ENCODE results near the gene MSRB3. TPM values are rescaled to one million over a fixed set of nuclear protein-coding genes. Genes with fewer than 3 reads are reported as not detected.
A peak's percentile ranks its signal among the peaks of the same experiment; 100 is the strongest.

The MSRB3 gene
- polyA plus RNA-seq, 1 of the 3 experiments (the other 2 are of a cell fraction): 24.3 TPM

DNA sequence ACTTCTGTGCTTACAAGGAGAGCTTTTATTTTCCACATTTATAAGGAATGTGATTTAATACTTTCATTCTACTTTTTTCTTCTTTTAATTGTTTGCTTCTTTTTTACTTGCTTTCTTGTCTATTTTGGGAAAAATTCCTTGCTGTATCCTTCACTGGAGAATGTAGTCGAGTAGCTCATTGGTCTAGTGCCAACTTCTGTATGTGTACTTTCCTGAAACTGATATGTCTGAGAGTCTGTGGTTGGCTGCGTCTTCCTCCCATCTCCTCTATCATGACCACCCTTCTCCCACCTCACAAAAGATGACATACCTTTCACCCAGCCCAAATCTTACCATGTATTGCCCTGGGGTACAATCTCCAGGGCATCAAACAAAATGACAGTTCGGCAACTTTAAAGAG, 51.8 kb downstream of the MSRB3 start:
- TF ChIP-seq TCF12 (IDR thresholded peaks at IDR 0.05) (0 out of 2 replicates have a peak, but pooled peaks have one; percentile 20), EP300 (IDR thresholded peaks at IDR 0.05; ENCODE audit: borderline replicate concordance in 1 of 2, low read depth in 1 of 2, low read length in 1 of 2) (peak in 1 of 2 experiments; percentile 8; a peak in 1 of 4 replicates), SIN3A (IDR thresholded peaks at IDR 0.05; ENCODE audit: borderline replicate concordance, low read depth, low read length) (no peak), NFIC (IDR thresholded peaks at IDR 0.05; ENCODE audit: borderline replicate concordance) (peak; percentile 73; the same call in 1 of the 2 replicates), TAF1 (IDR thresholded peaks at IDR 0.05; ENCODE audit: borderline replicate concordance, low read depth, low read length) (no peak)
- TF ChIP-seq, protein P1, sequence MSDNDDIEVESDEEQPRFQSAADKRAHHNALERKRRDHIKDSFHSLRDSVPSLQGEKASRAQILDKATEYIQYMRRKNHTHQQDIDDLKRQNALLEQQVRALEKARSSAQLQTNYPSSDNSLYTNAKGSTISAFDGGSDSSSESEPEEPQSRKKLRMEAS (IDR thresholded peaks at IDR 0.05; ENCODE audit: low read depth): 0 out of 2 replicates have a peak, but pooled peaks have one; percentile 18
- TF ChIP-seq, protein P2, sequence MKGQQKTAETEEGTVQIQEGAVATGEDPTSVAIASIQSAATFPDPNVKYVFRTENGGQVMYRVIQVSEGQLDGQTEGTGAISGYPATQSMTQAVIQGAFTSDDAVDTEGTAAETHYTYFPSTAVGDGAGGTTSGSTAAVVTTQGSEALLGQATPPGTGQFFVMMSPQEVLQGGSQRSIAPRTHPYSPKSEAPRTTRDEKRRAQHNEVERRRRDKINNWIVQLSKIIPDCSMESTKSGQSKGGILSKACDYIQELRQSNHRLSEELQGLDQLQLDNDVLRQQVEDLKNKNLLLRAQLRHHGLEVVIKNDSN (IDR thresholded peaks at IDR 0.05; ENCODE audit: borderline replicate concordance, low read depth): no peak
- TF ChIP-seq, protein P3, sequence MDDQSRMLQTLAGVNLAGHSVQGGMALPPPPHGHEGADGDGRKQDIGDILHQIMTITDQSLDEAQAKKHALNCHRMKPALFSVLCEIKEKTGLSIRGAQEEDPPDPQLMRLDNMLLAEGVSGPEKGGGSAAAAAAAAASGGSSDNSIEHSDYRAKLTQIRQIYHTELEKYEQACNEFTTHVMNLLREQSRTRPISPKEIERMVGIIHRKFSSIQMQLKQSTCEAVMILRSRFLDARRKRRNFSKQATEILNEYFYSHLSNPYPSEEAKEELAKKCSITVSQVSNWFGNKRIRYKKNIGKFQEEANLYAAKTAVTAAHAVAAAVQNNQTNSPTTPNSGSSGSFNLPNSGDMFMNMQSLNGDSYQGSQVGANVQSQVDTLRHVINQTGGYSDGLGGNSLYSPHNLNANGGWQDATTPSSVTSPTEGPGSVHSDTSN (IDR thresholded peaks at IDR 0.05): 0 out of 2 replicates have a peak, but pooled peaks have one; percentile 25
- no peaks in the 10 kb centered on the region for H3K9me3 ChIP-seq
- peaks cover 3 to 33% of the 10 kb centered on the region in 2 experiments for H3K4me1 ChIP-seq (ENCODE audit: control insufficient read depth in 1 of 2, insufficient read depth in 2 of 2, low read depth in 1 of 2, low read length in 1 of 2)
- H3K4me2 ChIP-seq: peak overlapping the region; percentile 47
- no peaks in the 10 kb centered on the region for H3K79me2 ChIP-seq (ENCODE audit: insufficient read depth)
- CTCF ChIA-PET: interaction anchor here (1.3 kb wide), 1 partner anchor 9 kb away, joined by 4 read pairs; no protein-coding TSS in a partner anchor
- H3K9me2 ChIP-seq: no peaks in the 10 kb centered on the region
- peak overlapping the region; percentile 63 to 76; a peak in 3 of 4 replicates for H3K27ac ChIP-seq (ENCODE audit: low read depth in 2 of 2, low read length in 1 of 2)
- H3K4me3 ChIP-seq (ENCODE audit: low read depth in 2 of 2, low read length in 1 of 2): no peak overlapping the region
- peaks cover 2 to 48% of the 10 kb centered on the region in 2 experiments for H3K36me3 ChIP-seq (replicated peaks in 1 of 2; ENCODE audit: control insufficient read depth in 1 of 2, insufficient read depth in 2 of 2, low read length in 1 of 2)
- no peak for DNase-seq
- POLR2A ChIA-PET: no interaction called here
- no peaks in the 10 kb centered on the region for H4K20me1 ChIP-seq (ENCODE audit: insufficient read depth)
- H2AFZ ChIP-seq (ENCODE audit: low read depth): no peak overlapping the region
- 18% methylated on average over 3 of the region's 3 CpGs for WGBS (ENCODE audit: low lambda C conversion rate)
- H3K27me3 ChIP-seq (ENCODE audit: insufficient read depth): no peaks in the 10 kb centered on the region
- peaks cover 25% of the 10 kb centered on the region for H3F3A ChIP-seq (replicated peaks; ENCODE audit: insufficient read depth)
- peak overlapping the region; percentile 10; the same call in 1 of the 2 replicates for H3K9ac ChIP-seq

DNA sequence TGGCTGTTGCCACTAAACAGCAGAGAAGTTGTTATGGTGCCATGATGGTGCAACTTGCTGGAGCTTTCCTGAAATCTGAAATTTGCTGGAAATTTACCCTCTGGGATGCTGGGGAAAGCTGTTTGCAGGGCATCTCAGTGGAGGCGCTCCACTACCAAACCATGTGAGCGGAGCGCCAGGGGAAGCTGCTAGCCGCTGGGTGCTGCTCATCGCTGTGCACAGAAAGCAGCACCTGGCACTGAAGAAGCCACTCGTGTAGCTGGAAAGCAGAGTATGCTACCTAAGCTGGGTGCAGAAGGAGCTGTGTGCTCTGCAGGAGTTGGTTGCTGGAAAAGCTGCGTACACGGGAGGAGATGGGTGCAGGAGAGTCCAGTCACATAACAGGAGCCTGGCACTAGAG, 53.0 kb downstream of the MSRB3 start:
- no peak overlapping the region for H3K9ac ChIP-seq
- CTCF ChIA-PET: no interaction called here
- POLR2A ChIA-PET: no interaction called here
- TF ChIP-seq EZH2phosphoT487 (IDR thresholded peaks at IDR 0.05; ENCODE audit: borderline replicate concordance, low read depth): no peak
- no peak for TF ChIP-seq NFIC (IDR thresholded peaks at IDR 0.05; ENCODE audit: borderline replicate concordance)
- TF ChIP-seq MXI1 (IDR thresholded peaks at IDR 0.05; ENCODE audit: low read depth, low read length): no peak
- no peak for TF ChIP-seq FOXJ3 (CRISPR knock-in tag; IDR thresholded peaks at IDR 0.05)
- no peak for TF ChIP-seq NRF1 (IDR thresholded peaks at IDR 0.05; ENCODE audit: low read depth, low read length)
- TF ChIP-seq SMC3 (IDR thresholded peaks at IDR 0.05; ENCODE audit: low read depth, low read length): no peak
- TF ChIP-seq RAD21 (IDR thresholded peaks at IDR 0.05; ENCODE audit: low read length): no peak
- TF ChIP-seq CHD2 (IDR thresholded peaks at IDR 0.05; ENCODE audit: low read length, partially characterized antibody): no peak
- TF ChIP-seq TEAD4 (IDR thresholded peaks at IDR 0.05; ENCODE audit: borderline replicate concordance, insufficient read depth): no peak
- TF ChIP-seq EP300 (IDR thresholded peaks at IDR 0.05; ENCODE audit: borderline replicate concordance in 1 of 2, low read depth in 1 of 2, low read length in 1 of 2): no peak
- no peak for TF ChIP-seq YY1 (IDR thresholded peaks at IDR 0.05; ENCODE audit: low read depth)
- TF ChIP-seq, protein P4, sequence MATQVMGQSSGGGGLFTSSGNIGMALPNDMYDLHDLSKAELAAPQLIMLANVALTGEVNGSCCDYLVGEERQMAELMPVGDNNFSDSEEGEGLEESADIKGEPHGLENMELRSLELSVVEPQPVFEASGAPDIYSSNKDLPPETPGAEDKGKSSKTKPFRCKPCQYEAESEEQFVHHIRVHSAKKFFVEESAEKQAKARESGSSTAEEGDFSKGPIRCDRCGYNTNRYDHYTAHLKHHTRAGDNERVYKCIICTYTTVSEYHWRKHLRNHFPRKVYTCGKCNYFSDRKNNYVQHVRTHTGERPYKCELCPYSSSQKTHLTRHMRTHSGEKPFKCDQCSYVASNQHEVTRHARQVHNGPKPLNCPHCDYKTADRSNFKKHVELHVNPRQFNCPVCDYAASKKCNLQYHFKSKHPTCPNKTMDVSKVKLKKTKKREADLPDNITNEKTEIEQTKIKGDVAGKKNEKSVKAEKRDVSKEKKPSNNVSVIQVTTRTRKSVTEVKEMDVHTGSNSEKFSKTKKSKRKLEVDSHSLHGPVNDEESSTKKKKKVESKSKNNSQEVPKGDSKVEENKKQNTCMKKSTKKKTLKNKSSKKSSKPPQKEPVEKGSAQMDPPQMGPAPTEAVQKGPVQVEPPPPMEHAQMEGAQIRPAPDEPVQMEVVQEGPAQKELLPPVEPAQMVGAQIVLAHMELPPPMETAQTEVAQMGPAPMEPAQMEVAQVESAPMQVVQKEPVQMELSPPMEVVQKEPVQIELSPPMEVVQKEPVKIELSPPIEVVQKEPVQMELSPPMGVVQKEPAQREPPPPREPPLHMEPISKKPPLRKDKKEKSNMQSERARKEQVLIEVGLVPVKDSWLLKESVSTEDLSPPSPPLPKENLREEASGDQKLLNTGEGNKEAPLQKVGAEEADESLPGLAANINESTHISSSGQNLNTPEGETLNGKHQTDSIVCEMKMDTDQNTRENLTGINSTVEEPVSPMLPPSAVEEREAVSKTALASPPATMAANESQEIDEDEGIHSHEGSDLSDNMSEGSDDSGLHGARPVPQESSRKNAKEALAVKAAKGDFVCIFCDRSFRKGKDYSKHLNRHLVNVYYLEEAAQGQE (IDR thresholded peaks at IDR 0.05; ENCODE audit: low read depth, low read length): no peak
- no peak for TF ChIP-seq TCF12 (IDR thresholded peaks at IDR 0.05)
- no peak for TF ChIP-seq JUND (IDR thresholded peaks at IDR 0.05)
- no peak for TF ChIP-seq POLR2AphosphoS5 (IDR thresholded peaks at IDR 0.05; ENCODE audit: low read depth, low read length)
- TF ChIP-seq, protein P5, sequence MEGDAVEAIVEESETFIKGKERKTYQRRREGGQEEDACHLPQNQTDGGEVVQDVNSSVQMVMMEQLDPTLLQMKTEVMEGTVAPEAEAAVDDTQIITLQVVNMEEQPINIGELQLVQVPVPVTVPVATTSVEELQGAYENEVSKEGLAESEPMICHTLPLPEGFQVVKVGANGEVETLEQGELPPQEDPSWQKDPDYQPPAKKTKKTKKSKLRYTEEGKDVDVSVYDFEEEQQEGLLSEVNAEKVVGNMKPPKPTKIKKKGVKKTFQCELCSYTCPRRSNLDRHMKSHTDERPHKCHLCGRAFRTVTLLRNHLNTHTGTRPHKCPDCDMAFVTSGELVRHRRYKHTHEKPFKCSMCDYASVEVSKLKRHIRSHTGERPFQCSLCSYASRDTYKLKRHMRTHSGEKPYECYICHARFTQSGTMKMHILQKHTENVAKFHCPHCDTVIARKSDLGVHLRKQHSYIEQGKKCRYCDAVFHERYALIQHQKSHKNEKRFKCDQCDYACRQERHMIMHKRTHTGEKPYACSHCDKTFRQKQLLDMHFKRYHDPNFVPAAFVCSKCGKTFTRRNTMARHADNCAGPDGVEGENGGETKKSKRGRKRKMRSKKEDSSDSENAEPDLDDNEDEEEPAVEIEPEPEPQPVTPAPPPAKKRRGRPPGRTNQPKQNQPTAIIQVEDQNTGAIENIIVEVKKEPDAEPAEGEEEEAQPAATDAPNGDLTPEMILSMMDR (IDR thresholded peaks at IDR 0.05): no peak

More for the DNA sequence above, 53.0 kb downstream of the MSRB3 start:
- Histone ChIP-seq H3K4me2 (no peak overlapping the region), H3K4me1 (ENCODE audit: control insufficient read depth in 1 of 2, insufficient read depth in 2 of 2, low read depth in 1 of 2, low read length in 1 of 2) (peaks cover 3 to 42% of the 10 kb centered on the region in 2 experiments), H3K79me2 (ENCODE audit: insufficient read depth) (no peaks in the 10 kb centered on the region), H3K9me3 (no peaks in the 10 kb centered on the region), H3F3A (replicated peaks; ENCODE audit: insufficient read depth) (peaks cover 32% of the 10 kb centered on the region), H3K36me3 (replicated peaks in 1 of 2; ENCODE audit: control insufficient read depth in 1 of 2, insufficient read depth in 2 of 2, low read length in 1 of 2) (peaks cover 2 to 43% of the 10 kb centered on the region in 2 experiments), H3K9me2 (no peaks in the 10 kb centered on the region), H3K27ac (ENCODE audit: low read depth in 2 of 2, low read length in 1 of 2) (peak overlapping the region in 1 of 2 experiments; percentile 76; a peak in 1 of 4 replicates), H3K4me3 (ENCODE audit: low read depth in 2 of 2, low read length in 1 of 2) (no peak overlapping the region), H2AFZ (ENCODE audit: low read depth) (no peak overlapping the region), H4K20me1 (ENCODE audit: insufficient read depth) (no peaks in the 10 kb centered on the region), H3K27me3 (ENCODE audit: insufficient read depth) (no peaks in the 10 kb centered on the region)
- 54% methylated on average over 8 of the region's 8 CpGs for WGBS (ENCODE audit: low lambda C conversion rate)
- no peak for DNase-seq
